GM12872 (cell line): ENCODE results near the gene WDR90.

Source experiments
- TF ChIP-seq, protein P1 (sequence below): IDR thresholded peaks from 3 replicates; pipeline ENCODE4 v1.5.1; 2011; ENCODE audit warnings: low read depth, mild to moderate bottlenecking, low read length, moderate library complexity; ENCODE audit not compliant: insufficient read depth

Gene WDR90

DNA sequence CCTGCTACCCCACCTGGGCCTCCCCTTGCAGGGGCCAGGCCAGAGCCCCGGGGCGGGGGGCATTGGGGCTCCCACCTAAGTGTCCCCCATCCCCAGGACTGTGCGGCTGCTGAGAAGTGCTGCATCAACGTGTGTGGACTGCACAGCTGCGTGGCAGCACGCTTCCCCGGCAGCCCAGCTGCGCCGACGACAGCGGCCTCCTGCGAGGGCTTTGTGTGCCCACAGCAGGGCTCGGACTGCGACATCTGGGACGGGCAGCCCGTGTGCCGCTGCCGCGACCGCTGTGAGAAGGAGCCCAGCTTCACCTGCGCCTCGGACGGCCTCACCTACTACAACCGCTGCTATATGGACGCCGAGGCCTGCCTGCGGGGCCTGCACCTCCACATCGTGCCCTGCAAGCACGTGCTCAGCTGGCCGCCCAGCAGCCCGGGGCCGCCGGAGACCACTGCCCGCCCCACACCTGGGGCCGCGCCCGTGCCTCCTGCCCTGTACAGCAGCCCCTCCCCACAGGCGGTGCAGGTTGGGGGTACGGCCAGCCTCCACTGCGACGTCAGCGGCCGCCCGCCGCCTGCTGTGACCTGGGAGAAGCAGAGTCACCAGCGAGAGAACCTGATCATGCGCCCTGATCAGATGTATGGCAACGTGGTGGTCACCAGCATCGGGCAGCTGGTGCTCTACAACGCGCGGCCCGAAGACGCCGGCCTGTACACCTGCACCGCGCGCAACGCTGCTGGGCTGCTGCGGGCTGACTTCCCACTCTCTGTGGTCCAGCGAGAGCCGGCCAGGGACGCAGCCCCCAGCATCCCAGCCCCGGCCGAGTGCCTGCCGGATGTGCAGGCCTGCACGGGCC, 16.5 kb upstream of the WDR90 start:
- TF ChIP-seq, protein P1, sequence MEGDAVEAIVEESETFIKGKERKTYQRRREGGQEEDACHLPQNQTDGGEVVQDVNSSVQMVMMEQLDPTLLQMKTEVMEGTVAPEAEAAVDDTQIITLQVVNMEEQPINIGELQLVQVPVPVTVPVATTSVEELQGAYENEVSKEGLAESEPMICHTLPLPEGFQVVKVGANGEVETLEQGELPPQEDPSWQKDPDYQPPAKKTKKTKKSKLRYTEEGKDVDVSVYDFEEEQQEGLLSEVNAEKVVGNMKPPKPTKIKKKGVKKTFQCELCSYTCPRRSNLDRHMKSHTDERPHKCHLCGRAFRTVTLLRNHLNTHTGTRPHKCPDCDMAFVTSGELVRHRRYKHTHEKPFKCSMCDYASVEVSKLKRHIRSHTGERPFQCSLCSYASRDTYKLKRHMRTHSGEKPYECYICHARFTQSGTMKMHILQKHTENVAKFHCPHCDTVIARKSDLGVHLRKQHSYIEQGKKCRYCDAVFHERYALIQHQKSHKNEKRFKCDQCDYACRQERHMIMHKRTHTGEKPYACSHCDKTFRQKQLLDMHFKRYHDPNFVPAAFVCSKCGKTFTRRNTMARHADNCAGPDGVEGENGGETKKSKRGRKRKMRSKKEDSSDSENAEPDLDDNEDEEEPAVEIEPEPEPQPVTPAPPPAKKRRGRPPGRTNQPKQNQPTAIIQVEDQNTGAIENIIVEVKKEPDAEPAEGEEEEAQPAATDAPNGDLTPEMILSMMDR, result no peak

- TF ChIP-seq, protein P1, result no peak
Measured at GRCh38 chr16:633336-634050, 15.7 kb upstream of the WDR90 start.

DNA sequence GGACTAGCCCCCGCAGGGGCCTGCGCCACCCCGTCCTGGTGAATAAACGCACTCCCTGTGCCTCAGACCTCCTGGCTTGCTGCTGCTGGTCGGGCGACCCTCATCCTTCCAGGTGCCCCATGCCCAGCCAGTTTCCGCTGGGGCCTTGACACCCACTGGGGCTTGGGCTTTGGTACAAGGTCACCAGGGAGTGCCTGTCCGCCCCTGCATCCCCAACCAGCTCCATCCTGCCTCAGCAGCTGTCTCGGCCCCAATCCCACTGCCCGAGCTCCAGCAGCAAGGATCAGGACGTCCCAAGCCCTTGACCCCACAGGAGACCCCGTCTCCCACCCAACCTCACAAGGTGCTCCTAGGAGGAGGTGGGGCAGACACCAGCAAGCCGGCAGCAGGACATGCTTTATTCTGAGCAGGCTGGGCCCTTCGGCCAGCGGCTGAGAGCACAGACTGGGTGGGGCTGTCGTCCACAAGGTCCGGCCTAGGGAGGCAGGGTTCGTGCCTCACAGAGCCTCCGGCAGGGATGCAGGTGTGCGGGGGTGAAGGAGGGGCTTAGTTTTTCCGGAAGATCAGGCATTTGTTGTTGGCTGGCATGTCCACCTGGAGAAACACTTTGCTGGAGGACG, 15.0 kb upstream of the WDR90 start:
- TF ChIP-seq, protein P1, result no peak

DNA sequence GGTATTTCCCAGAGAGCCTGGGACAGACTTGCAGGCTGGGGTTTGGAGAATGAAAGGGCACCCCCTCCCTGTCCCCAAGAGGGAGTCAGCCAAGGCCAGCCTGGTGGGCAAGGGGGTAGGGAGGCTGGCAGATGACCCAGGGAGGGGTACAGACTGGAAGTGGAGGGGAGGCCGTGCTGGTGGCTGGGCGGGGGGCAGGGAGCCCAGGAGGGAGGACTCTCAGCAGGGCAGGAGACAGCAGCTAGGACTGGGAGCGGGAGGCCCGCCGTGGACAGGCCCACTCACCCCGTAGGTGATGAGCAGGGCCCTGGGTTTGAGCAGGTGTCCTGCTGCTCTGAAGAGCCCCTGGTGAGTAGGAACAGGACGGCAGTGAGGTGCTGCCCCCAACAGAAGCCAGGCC, 14.2 kb upstream of the WDR90 start:
- TF ChIP-seq, protein P1, result no peak

- TF ChIP-seq, protein P1, result no peak
Measured at GRCh38 chr16:635573-636205, 13.5 kb upstream of the WDR90 start.

- TF ChIP-seq, protein P1, result 0 out of 3 replicates have a peak, but pooled peaks have one; percentile 10
Measured at GRCh38 chr16:636206-637080, 12.7 kb upstream of the WDR90 start, which contains the start of gene METTL26. TSS of gene METTL26 (minus strand) at chr16:636305. CDS start at chr16:636290, 15 bp downstream.
